AG04449 (cell line): ENCODE results near the gene CDC37.
"Not testable (repeated sequence)": the region's sequence is repeated elsewhere in the genome, so short reads cannot be mapped to it uniquely, and the experiment has no call there.

ENCODE experiments used
- CTCF ChIA-PET: fragments of 350-600 bp; formaldehyde crosslinking; extraction: SDS; loops from one replicate; lab custom pipeline; 2021; ENCODE audit warnings: antibody characterized with exemption; lab: Yijun Ruan, JAX
- POLR2A ChIA-PET: fragments of 400-600, 350-600 bp; formaldehyde crosslinking; extraction: SDS; loops from one replicate; lab custom pipeline; 2020; ENCODE audit warnings: antibody characterized with exemption, inconsistent platforms; lab: Yijun Ruan, JAX
- DNase-seq: peaks from one replicate; pipeline ENCODE4 v3.0.0-alpha.2; 2010; ENCODE audit warnings: low read depth, low spot score
- H3K4me3 ChIP-seq: 2 replicates; pipeline ENCODE4 v1.5.1; 2011; ENCODE audit warnings: low read depth, mild to moderate bottlenecking, control low read depth, low read length
- TF ChIP-seq, protein P1 (sequence below): IDR thresholded peaks from one replicate; pipeline ENCODE4 v1.5.1; 2011; ENCODE audit warnings: mild to moderate bottlenecking, moderate library complexity, low read length, control low read depth, inconsistent platforms; ENCODE audit not compliant: insufficient read depth; ENCODE audit errors: missing control alignments

Gene CDC37

DNA sequence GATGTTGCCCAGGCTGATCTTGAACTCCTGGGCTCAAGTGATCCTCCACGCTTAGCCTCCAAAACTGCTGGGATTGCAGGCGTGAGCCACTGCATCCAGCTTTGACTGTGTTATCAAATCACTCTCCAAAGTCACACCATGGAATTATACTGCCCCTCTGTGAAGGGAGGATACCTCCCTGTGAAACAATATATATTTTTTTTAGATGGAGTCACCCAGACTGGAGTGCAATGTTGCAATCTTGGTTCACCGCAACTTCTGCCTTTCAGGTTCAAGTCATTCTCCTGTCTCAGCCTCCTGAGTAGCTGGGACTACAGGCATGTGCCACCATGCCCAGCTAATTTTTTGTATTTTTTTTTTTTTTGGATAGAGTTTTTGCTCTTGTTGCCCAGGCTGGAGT is 30.7 kb downstream of the CDC37 start:
- TF ChIP-seq, protein P1, sequence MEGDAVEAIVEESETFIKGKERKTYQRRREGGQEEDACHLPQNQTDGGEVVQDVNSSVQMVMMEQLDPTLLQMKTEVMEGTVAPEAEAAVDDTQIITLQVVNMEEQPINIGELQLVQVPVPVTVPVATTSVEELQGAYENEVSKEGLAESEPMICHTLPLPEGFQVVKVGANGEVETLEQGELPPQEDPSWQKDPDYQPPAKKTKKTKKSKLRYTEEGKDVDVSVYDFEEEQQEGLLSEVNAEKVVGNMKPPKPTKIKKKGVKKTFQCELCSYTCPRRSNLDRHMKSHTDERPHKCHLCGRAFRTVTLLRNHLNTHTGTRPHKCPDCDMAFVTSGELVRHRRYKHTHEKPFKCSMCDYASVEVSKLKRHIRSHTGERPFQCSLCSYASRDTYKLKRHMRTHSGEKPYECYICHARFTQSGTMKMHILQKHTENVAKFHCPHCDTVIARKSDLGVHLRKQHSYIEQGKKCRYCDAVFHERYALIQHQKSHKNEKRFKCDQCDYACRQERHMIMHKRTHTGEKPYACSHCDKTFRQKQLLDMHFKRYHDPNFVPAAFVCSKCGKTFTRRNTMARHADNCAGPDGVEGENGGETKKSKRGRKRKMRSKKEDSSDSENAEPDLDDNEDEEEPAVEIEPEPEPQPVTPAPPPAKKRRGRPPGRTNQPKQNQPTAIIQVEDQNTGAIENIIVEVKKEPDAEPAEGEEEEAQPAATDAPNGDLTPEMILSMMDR = no peak
- DNase-seq = no peak
- ChIA-PET CTCF (interaction anchor here (2.1 to 41.8 kb wide), 2 partner anchors 16 to 110 kb away, joined by 8 to 1180 read pairs; partner anchors contain the start of gene ICAM1), POLR2A (interaction anchor here (1.0 kb wide), 1 partner anchor 8 kb away, joined by 3 read pairs; the partner anchor contains the start of gene TYK2)
- H3K4me3 ChIP-seq = no peak overlapping the region

DNA sequence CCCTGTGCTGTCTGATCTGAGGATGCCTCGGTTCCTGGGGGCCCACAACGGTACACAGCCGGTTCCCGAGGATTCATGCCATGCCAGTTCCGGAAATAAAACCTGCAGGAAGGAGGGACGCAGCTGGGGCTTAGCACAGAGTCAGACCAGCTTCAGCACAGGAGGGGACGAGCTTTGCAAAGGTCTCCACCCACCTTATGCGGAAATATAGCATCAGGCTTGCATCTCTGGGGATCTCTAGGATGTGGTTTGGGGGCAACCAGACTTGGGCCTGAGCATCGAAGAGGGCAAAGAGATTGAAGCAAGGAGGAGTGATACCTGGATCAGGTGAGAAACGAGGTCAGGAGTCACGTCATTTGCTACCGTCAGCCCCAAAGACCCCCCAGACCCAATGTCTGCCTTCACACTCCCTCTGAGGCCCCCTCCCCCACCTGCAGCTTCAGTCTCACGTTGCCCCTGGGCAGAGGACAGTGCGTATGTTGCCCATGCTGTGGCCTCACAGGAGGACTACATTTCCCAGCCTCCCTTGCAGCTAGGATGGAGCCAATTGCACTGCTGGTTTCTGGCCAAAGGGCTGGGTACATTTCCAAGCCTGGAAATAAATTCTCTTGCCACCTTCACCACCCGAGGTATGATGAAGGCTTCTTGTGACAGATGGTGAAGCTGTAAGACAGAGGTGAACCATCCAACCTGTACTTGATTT is 35.1 kb downstream of the CDC37 start:
- H3K4me3 ChIP-seq = no peak overlapping the region
- ChIA-PET POLR2A (no interaction called here), CTCF (interaction anchor here (1.8 to 41.8 kb wide), 2 partner anchors 20 to 105 kb away, joined by 4 to 1180 read pairs; partner anchors contain the start of gene ICAM1)
- DNase-seq = no peak
- TF ChIP-seq, protein P1 = no peak

DNA sequence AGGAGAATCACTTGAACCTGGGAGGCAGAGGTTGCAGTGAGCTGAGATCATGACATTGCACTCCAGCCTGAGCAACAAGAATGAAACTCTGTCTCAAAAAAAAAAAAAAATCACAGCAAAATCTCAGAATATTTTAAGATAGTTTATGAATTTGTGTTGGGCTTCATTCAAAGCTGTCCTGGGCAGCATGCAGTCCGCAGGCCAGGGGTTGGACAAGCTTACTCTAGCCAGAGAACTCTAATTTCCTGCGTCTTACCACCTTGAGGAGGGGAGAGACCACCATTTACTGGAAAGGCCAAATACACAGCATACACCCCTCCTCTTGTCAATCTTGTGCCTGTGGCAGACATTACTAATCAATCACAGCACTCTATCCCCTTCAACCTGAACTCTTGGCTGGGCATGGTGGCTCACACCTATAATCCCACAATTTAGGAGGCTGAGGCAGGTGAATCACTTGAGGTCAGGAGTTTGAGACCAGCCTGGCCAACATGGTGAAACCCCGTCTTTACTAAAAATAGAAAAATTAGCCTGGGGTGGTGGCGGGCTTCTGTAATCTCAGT is 36.3 kb downstream of the CDC37 start:
- H3K4me3 ChIP-seq, POLR2A ChIA-PET, DNase-seq: not testable (repeated sequence)
- CTCF ChIA-PET = interaction anchor here (1.8 to 41.8 kb wide), 2 partner anchors 22 to 104 kb away, joined by 4 to 1180 read pairs; partner anchors contain the start of gene ICAM1

DNA sequence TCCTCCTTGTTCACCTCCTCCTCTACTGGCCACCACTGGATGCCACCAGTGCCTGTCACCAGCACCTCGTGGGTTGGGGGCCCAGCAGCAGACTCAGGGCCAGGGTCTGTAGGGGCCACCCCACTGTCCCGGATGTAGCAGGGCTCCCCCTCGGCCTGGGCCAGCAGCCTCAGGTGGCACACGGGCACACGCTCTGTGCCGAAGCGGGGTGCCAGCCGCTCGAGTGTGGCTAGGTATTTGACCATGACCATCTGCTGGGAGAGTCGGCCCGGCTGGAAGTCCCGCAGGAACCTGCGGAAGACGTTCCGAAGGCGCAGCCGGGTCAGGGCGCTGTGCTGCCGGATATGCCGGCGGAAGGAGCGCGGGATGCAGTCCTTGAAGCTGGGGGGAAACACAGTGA is 37.8 kb downstream of the CDC37 start:
- TF ChIP-seq, protein P1 = no peak
- DNase-seq = no peak
- POLR2A ChIA-PET = interaction anchor here (1.0 kb wide), 1 partner anchor 21 kb away, joined by 5 read pairs; no protein-coding TSS in a partner anchor
- CTCF ChIA-PET = interaction anchor here (0.9 to 41.8 kb wide), 2 partner anchors 10 to 103 kb away, joined by 3 to 1180 read pairs; partner anchors contain the start of gene ICAM1
- no peak overlapping the region for H3K4me3 ChIP-seq

DNA sequence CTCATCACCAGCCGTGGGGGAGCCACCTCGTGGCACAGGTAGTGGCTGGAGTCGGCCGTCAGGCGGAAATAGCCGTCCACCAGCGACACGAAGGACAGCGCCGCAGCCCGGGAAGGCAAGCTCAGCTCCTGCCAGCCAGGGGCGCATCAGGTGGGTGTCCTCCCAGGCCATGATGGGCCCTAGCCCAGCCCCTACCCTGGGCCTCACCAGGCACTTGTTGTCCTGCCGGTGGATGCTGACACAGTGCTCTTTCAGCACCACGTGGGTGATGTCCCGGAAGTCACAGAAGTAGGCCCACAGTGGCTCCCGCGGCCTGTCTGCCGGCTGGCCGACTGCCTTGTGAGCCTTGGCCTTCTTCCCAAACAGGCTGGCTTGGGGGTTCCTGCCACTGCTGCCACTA is 38.7 kb downstream of the CDC37 start:
- no peak overlapping the region for H3K4me3 ChIP-seq
- TF ChIP-seq, protein P1 = no peak
- POLR2A ChIA-PET = no interaction called here
- CTCF ChIA-PET = no interaction called here
- no peak for DNase-seq

DNA sequence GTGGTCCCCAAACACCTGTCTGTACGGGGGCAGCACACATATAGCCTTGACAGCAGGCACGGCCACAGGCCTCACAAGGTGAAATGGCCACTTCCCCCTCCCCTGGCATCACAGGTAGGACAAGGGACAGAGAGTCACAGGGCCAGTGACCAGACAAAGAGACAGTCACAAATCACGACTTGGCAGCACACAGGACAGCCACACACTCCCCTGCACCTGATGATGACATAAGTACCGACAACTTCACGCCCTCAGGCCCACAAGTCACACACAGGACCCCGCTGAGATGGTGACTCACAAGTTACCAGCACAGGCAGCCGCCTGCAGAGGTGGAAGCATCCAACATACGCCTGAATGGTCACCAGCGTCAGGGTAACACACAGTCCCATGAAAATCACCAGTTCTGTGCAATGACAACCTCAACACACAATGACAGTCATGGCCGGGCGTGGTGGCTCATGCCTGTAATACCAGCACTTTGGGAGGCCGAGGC is 39.5 kb downstream of the CDC37 start:
- CTCF ChIA-PET = no interaction called here
- H3K4me3 ChIP-seq = no peak overlapping the region
- DNase-seq = no peak
- TF ChIP-seq, protein P1 = no peak
- POLR2A ChIA-PET = no interaction called here
